HCT116 (cell line): ENCODE measurements around the gene OR4L1. TPM values are rescaled to one million over a fixed set of nuclear protein-coding genes. Genes with fewer than 3 reads are reported as not detected.

ENCODE experiments used
- ATAC-seq: fragments of 200-7000 bp; cut with Tn5 transposase; 2 replicates; pipeline ENCODE4 v1.9.1; 2020; ENCODE audit warnings: mild to moderate bottlenecking, moderate library complexity
- BruUV-seq: library from RNA; stranded (reverse); fragments of 400-500 nt; replicated peaks from 2 replicates; lab custom pipeline; 2021; lab: Mats Ljungman, UMichigan
- CTCF ChIA-PET: fragments of 300-600 bp; sonication (Branson Sonifier 250); formaldehyde crosslinking; loops from one replicate; lab custom pipeline; 2021; ENCODE audit warnings: antibody characterized with exemption; lab: Charles Lee
- POLR2A ChIA-PET: fragments of 300-600, 350-600 bp; sonication (Branson Sonifier 250); formaldehyde crosslinking; loops from one replicate; lab custom pipeline; 2021; ENCODE audit warnings: antibody characterized with exemption; lab: Charles Lee
- RAD21 ChIA-PET, 2 experiments: fragments of 300-600 bp; sonication (Branson Sonifier 250); formaldehyde crosslinking; loops; one replicate each; lab custom pipeline; 2023; ENCODE audit warnings: low total read pairs in 2 of 2; ENCODE audit not compliant: uncharacterized antibody in 2 of 2, unreplicated experiment in 2 of 2, low non-redundant PET in 1 of 2; lab: Charles Lee
- DNase-seq: peaks from one replicate; pipeline ENCODE4 v3.0.0-alpha.2; 2010; ENCODE audit warnings: low read depth, low spot score
- H2AFZ ChIP-seq: fragments of 200-600 bp; shearing (Covaris generic), sonication (generic); 2 replicates; pipeline ENCODE4 v1.6.1; 2017; ENCODE audit warnings: low read depth, mixed run types, mixed read lengths, antibody characterized with exemption, low read length; ENCODE audit not compliant: poor library complexity, severe bottlenecking
- H3K27ac ChIP-seq: 2 replicates; pipeline ENCODE4 v1.5.1; 2012; ENCODE audit warnings: low read depth, low read length
- H3K27me3 ChIP-seq: fragments of 200-600 bp; sonication (generic); 2 replicates; pipeline ENCODE4 v1.6.1; 2016; ENCODE audit warnings: mixed run types, low read length, mixed read lengths; ENCODE audit not compliant: insufficient read depth
- H3K36me3 ChIP-seq, 2 experiments: fragments of 200-500 bp in 1 of 2; fragments of 200-600 bp in 1 of 2; sonication (Bioruptor generic) in 1 of 2; sonication (generic) in 1 of 2; 2 replicates each; pipeline versions ENCODE4 v1.5.1 to v1.6.1; 2014 to 2016; ENCODE audit warnings: low read length in 2 of 2, inconsistent platforms in 1 of 2, mixed read lengths in 1 of 2, mixed run types in 1 of 2; ENCODE audit not compliant: insufficient read depth in 2 of 2, control insufficient read depth in 1 of 2
- H3K4me1 ChIP-seq, 2 experiments: fragments of 200-600 bp in 1 of 2; sonication (generic) in 1 of 2; 2 replicates each; pipeline versions ENCODE4 v1.5.1 to v1.6.1; 2012 to 2017; ENCODE audit warnings: low read length in 2 of 2, inconsistent platforms in 1 of 2, mild to moderate bottlenecking in 1 of 2, mixed read lengths in 1 of 2, mixed run types in 1 of 2, moderate library complexity in 1 of 2; ENCODE audit not compliant: insufficient read depth in 2 of 2, control insufficient read depth in 1 of 2
- H3K4me2 ChIP-seq: fragments of 200-600 bp; sonication (generic); 2 replicates; pipeline ENCODE4 v1.6.1; 2017; ENCODE audit warnings: mixed run types, low read length, mixed read lengths
- H3K4me3 ChIP-seq, 2 experiments: fragments of 200-600 bp in 1 of 2; sonication (generic) in 1 of 2; replicated peaks in 1 of 2; 2 replicates each; pipeline ENCODE4 v1.5.1; 2011 to 2016; ENCODE audit warnings: low read length in 2 of 2, control low read depth in 1 of 2, low read depth in 1 of 2, mild to moderate bottlenecking in 1 of 2, mixed read lengths in 1 of 2, mixed run types in 1 of 2
- H3K79me2 ChIP-seq: fragments of 200-600 bp; sonication (generic); 2 replicates; pipeline ENCODE4 v1.6.1; 2017; ENCODE audit warnings: mild to moderate bottlenecking, mixed run types, low read length, moderate library complexity, mixed read lengths; ENCODE audit not compliant: insufficient read depth
- H3K9ac ChIP-seq: fragments of 200-600 bp; sonication (generic); 2 replicates; pipeline ENCODE4 v1.6.1; 2016; ENCODE audit warnings: low read length, mixed read lengths
- H3K9me2 ChIP-seq: fragments of 200-600 bp; sonication (generic), shearing (Covaris generic); 2 replicates; pipeline ENCODE4 v1.6.1; 2017; ENCODE audit warnings: mixed run types, mild to moderate bottlenecking, moderate library complexity; ENCODE audit not compliant: insufficient read depth
- H3K9me3 ChIP-seq, 2 experiments: fragments of 200-500 bp in 1 of 2; fragments of 200-600 bp in 1 of 2; sonication (Bioruptor generic) in 1 of 2; sonication (generic) in 1 of 2; 2 replicates each; pipeline ENCODE4 v1.6.1; 2014 to 2017; ENCODE audit warnings: low read length in 2 of 2, mixed read lengths in 2 of 2, inconsistent platforms in 1 of 2, low read depth in 1 of 2, mild to moderate bottlenecking in 1 of 2, mixed run types in 1 of 2, moderate library complexity in 1 of 2; ENCODE audit not compliant: control insufficient read depth in 1 of 2, insufficient read depth in 1 of 2
- H4K20me1 ChIP-seq: fragments of 200-600 bp; sonication (generic), shearing (Covaris generic); 2 replicates; pipeline ENCODE4 v1.6.1; 2017; ENCODE audit warnings: mixed run types, mild to moderate bottlenecking, moderate library complexity; ENCODE audit not compliant: insufficient read depth
- CBX3 ChIP-seq: IDR thresholded peaks from 2 replicates; pipeline ENCODE4 v1.6.1; 2012; ENCODE audit warnings: low read depth
- EZH2 ChIP-seq: fragments of 200-600 bp; sonication (generic); IDR thresholded peaks from 2 replicates; pipeline ENCODE4 v1.6.1; 2017; ENCODE audit warnings: antibody characterized with exemption, mixed run types
- FOSL1 ChIP-seq: IDR thresholded peaks from 2 replicates; pipeline ENCODE4 v1.6.1; 2012; ENCODE audit warnings: low read depth
- POLR2A ChIP-seq: IDR thresholded peaks from 2 replicates; pipeline ENCODE4 v1.7.0; 2011; ENCODE audit warnings: borderline replicate concordance; ENCODE audit not compliant: insufficient read depth, insufficient read length; ENCODE audit errors: extremely low read depth
- POLR2AphosphoS5 ChIP-seq: IDR thresholded peaks from 2 replicates; pipeline ENCODE4 v1.6.1; 2011; ENCODE audit warnings: mild to moderate bottlenecking, low read depth, low read length, moderate library complexity
- RAD21 ChIP-seq: IDR thresholded peaks from 2 replicates; pipeline ENCODE4 v1.6.1; 2012; ENCODE audit warnings: low read depth, mild to moderate bottlenecking
- SIN3A ChIP-seq: IDR thresholded peaks from 2 replicates; pipeline ENCODE4 v1.6.1; 2012; ENCODE audit warnings: low read depth
- SP1 ChIP-seq: IDR thresholded peaks from 2 replicates; pipeline ENCODE4 v1.6.1; 2012; ENCODE audit warnings: low read depth
- SRF ChIP-seq: IDR thresholded peaks from 2 replicates; pipeline ENCODE4 v1.6.1; 2012; ENCODE audit warnings: low read depth
- YY1 ChIP-seq: IDR thresholded peaks from 2 replicates; pipeline ENCODE4 v1.6.1; 2011; ENCODE audit warnings: low read length, low read depth, moderate library complexity, mild to moderate bottlenecking; ENCODE audit not compliant: insufficient replicate concordance; ENCODE audit errors: extremely low read depth
- ZFX ChIP-seq: fragments of 450-650 bp; IDR thresholded peaks from 2 replicates; pipeline ENCODE4 v1.6.1; 2017
- ZNF274 ChIP-seq: fragments of 200-500 bp; sonication (Bioruptor generic); IDR thresholded peaks from 2 replicates; pipeline ENCODE4 v1.6.1; 2014; ENCODE audit warnings: mild to moderate bottlenecking, low read depth, low read length, inconsistent platforms
- intact Hi-C: fragments of 100-400 bp; cut with micrococcal nuclease; formaldehyde crosslinking; loops from 2 replicates; pipeline ENCODE4 v1.10.0; 2022
- total RNA-seq: library from RNA; stranded (reverse); gene quantifications from one replicate; pipeline ENCODE4 v1.2.1, GENCODE V29; 2021; ENCODE audit not compliant: unreplicated experiment
- TF ChIP-seq, protein P1 (sequence below), 3 experiments: fragments of 200-600 bp in 1 of 3; sonication (generic) in 1 of 3; IDR thresholded peaks in 2 of 3; conservative IDR thresholded peaks in 1 of 3; 2 replicates each; pipeline ENCODE4 v1.5.1; 2012 to 2017; ENCODE audit warnings: low read depth in 2 of 3, low read length in 2 of 3, antibody characterized with exemption in 1 of 3, borderline replicate concordance in 1 of 3, control low read depth in 1 of 3, mild to moderate bottlenecking in 1 of 3, mixed read lengths in 1 of 3, mixed run types in 1 of 3, moderate library complexity in 1 of 3; ENCODE audit not compliant: insufficient read depth in 1 of 3
- TF ChIP-seq, protein P2 (sequence below): IDR thresholded peaks from 2 replicates; pipeline ENCODE4 v1.6.1; 2012

Gene OR4L1
- total RNA-seq, 1 experiment from 2014 or later, result not detected

DNA sequence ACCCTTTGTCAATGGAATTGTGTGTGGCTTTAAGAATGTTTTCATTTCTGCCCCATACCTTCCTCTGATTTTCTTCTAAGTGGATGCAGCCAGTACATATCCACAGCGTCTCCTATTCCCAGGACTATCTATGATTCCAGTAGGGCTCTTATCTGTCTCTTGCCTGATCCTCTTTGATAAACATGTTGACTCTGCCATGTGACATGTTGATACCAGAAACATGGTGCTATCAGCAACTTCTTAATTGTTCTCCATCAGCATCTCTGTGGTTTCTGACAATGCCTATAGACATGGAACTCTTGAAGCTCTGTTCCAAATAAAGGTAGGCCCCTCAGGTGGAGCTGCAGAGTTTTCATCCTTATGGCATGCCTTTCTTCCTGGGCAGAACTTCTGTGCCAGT lies 11.6 kb upstream of the OR4L1 start:
- peaks cover 0 to 7% of the 10 kb centered on the region in 2 experiments; a peak in 3 of 4 replicates for H3K9me3 ChIP-seq
- no peaks in the 10 kb centered on the region for H3K27me3 ChIP-seq
- H3K4me3 ChIP-seq, result no peak overlapping the region
- no peaks in the 10 kb centered on the region for H3K4me1 ChIP-seq
- no peak for TF ChIP-seq POLR2AphosphoS5
- TF ChIP-seq SIN3A, result no peak
- TF ChIP-seq SRF, result no peak
- TF ChIP-seq, protein P1, sequence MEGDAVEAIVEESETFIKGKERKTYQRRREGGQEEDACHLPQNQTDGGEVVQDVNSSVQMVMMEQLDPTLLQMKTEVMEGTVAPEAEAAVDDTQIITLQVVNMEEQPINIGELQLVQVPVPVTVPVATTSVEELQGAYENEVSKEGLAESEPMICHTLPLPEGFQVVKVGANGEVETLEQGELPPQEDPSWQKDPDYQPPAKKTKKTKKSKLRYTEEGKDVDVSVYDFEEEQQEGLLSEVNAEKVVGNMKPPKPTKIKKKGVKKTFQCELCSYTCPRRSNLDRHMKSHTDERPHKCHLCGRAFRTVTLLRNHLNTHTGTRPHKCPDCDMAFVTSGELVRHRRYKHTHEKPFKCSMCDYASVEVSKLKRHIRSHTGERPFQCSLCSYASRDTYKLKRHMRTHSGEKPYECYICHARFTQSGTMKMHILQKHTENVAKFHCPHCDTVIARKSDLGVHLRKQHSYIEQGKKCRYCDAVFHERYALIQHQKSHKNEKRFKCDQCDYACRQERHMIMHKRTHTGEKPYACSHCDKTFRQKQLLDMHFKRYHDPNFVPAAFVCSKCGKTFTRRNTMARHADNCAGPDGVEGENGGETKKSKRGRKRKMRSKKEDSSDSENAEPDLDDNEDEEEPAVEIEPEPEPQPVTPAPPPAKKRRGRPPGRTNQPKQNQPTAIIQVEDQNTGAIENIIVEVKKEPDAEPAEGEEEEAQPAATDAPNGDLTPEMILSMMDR (IDR thresholded peaks at IDR 0.05 in 2 of 3, conservative IDR thresholded peaks at IDR 0.05 in 1 of 3; ENCODE audit: borderline replicate concordance in 1 of 3, insufficient read depth in 1 of 3, low read depth in 2 of 3, low read length in 2 of 3), result no peak
- no peak for TF ChIP-seq CBX3
- TF ChIP-seq FOSL1, result no peak
- TF ChIP-seq SP1, result no peak
- TF ChIP-seq EZH2, result no peak
- TF ChIP-seq POLR2A, result no peak
- no peak for TF ChIP-seq ZNF274
- TF ChIP-seq, protein P2, sequence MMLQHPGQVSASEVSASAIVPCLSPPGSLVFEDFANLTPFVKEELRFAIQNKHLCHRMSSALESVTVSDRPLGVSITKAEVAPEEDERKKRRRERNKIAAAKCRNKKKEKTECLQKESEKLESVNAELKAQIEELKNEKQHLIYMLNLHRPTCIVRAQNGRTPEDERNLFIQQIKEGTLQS, result no peak
- TF ChIP-seq RAD21, result no peak
- TF ChIP-seq YY1, result no peak
- TF ChIP-seq ZFX, result no peak
- intact Hi-C loops, result no loop called here
- ChIA-PET RAD21 (no interaction called here), CTCF (no interaction called here), POLR2A (no interaction called here)
- H3K9ac ChIP-seq, result no peak overlapping the region
- H3K9me2 ChIP-seq, result no peaks in the 10 kb centered on the region
- H3K36me3 ChIP-seq, result no peaks in the 10 kb centered on the region
- H3K27ac ChIP-seq, result no peak overlapping the region
- no peaks in the 10 kb centered on the region for H3K79me2 ChIP-seq
- no peak overlapping the region for H3K4me2 ChIP-seq
- no peak overlapping the region for H2AFZ ChIP-seq
- ATAC-seq, result no peak
- H4K20me1 ChIP-seq, result no peaks in the 10 kb centered on the region; the same call in 1 of the 2 replicates
- BruUV-seq, result no TSS peak
- no peak for DNase-seq
